Bronchial epithelial cell (primary cell): ENCODE measurements around the gene TGFBR3. TPM values are rescaled to one million over a fixed set of nuclear protein-coding genes. Genes with fewer than 3 reads are reported as not detected.
A peak's percentile ranks its signal among the peaks of the same experiment; 100 is the strongest.

ENCODE experiments used
- DNase-seq: peaks from one replicate; pipeline ENCODE4 v3.0.0-alpha.2; 2010; ENCODE audit warnings: low read depth
- FAIRE-seq: peaks from 2 replicates; lab custom pipeline; 2011; peaks lifted over from hg19 to GRCh38; lab: Jason Lieb, UNC
- H3K27me3 ChIP-seq: 2 replicates; pipeline ENCODE4 v1.5.1; 2011; ENCODE audit warnings: low read length; ENCODE audit not compliant: control insufficient read depth, insufficient read depth
- H3K36me3 ChIP-seq: 2 replicates; pipeline ENCODE4 v1.5.1; 2011; ENCODE audit warnings: low read length; ENCODE audit not compliant: control insufficient read depth, insufficient read depth
- H3K4me3 ChIP-seq: 2 replicates; pipeline ENCODE4 v1.5.1; 2011; ENCODE audit warnings: mild to moderate bottlenecking, low read depth, low read length, control low read depth
- CTCF ChIP-seq: IDR thresholded peaks from 2 replicates; pipeline ENCODE4 v1.5.1; 2011; ENCODE audit warnings: mild to moderate bottlenecking, moderate library complexity, low read length, control low read depth, inconsistent platforms; ENCODE audit not compliant: insufficient read depth, severe bottlenecking
- total RNA-seq: library from RNA; depleted of rRNA; stranded (reverse); fragments of >200 nt; gene quantifications from 2 replicates; pipeline ENCODE4 v1.2.1, GENCODE V29; 2014

TGFBR3 gene
- total RNA-seq, 1 donor from 2014 or later = 1.8 TPM

- DNase-seq (peak; percentile 39), FAIRE-seq (no peak)
- Histone ChIP-seq H3K27me3 (no peaks in the 10 kb centered on the region), H3K36me3 (no peaks in the 10 kb centered on the region), H3K4me3 (no peak overlapping the region)
- no peak for TF ChIP-seq CTCF
These were observed 57.2 kb downstream of the TGFBR3 start for GRCh38 chr1:91828583-91829281.

GRCh38 chr1:91827459-91828321 is 58.3 kb downstream of the TGFBR3 start:
- H3K36me3 ChIP-seq = no peaks in the 10 kb centered on the region
- FAIRE-seq = no peak
- no peak overlapping the region for H3K4me3 ChIP-seq
- TF ChIP-seq CTCF = no peak
- H3K27me3 ChIP-seq = no peaks in the 10 kb centered on the region
- no peak for DNase-seq

- DNase-seq (no peak), FAIRE-seq (no peak)
- Histone ChIP-seq H3K27me3 (no peaks in the 10 kb centered on the region), H3K36me3 (no peaks in the 10 kb centered on the region), H3K4me3 (no peak overlapping the region)
- TF ChIP-seq CTCF = no peak
These were observed 58.9 kb downstream of the TGFBR3 start for GRCh38 chr1:91827087-91827458.

GRCh38 chr1:91826649-91827048 is 59.3 kb downstream of the TGFBR3 start:
- Histone ChIP-seq H3K36me3 (no peaks in the 10 kb centered on the region), H3K4me3 (no peak overlapping the region), H3K27me3 (no peaks in the 10 kb centered on the region)
- FAIRE-seq = no peak
- TF ChIP-seq CTCF = no peak
- DNase-seq = no peak

GRCh38 chr1:91826248-91826647 is 59.7 kb downstream of the TGFBR3 start:
- FAIRE-seq (no peak), DNase-seq (no peak)
- Histone ChIP-seq H3K36me3 (no peaks in the 10 kb centered on the region), H3K27me3 (no peaks in the 10 kb centered on the region), H3K4me3 (no peak overlapping the region)
- no peak for TF ChIP-seq CTCF
